Activated CD4-positive, CD25-positive, alpha-beta regulatory T cell (primary cell): ENCODE measurements around the gene TLE3.

Source experiments
- DNase-seq, 4 experiments: peaks; one replicate each; lab custom pipeline; 2025; lab: John Stamatoyannopoulos, UW

TLE3 gene

GRCh38 chr15:70084461-70084860 lies 13.3 kb downstream of the TLE3 start:
- DNase-seq: no peak

GRCh38 chr15:70083946-70084345 lies 13.8 kb downstream of the TLE3 start:
- no peak for DNase-seq

- no peak for DNase-seq
Measured at GRCh38 chr15:70083418-70083817, 14.3 kb downstream of the TLE3 start.

GRCh38 chr15:70082281-70082900 lies 15.3 kb downstream of the TLE3 start:
- no peak for DNase-seq

GRCh38 chr15:70081612-70082011 lies 16.1 kb downstream of the TLE3 start:
- DNase-seq: no peak

GRCh38 chr15:70080347-70080746 lies 17.4 kb downstream of the TLE3 start:
- no peak for DNase-seq

- no peak for DNase-seq
Measured at GRCh38 chr15:70079888-70080287, 17.8 kb downstream of the TLE3 start.

- no peak for DNase-seq
Measured at GRCh38 chr15:70078578-70079417, 18.9 kb downstream of the TLE3 start.

GRCh38 chr15:70077188-70078147 lies 20.2 kb downstream of the TLE3 start:
- DNase-seq: no peak

- DNase-seq: no peak
Measured at GRCh38 chr15:70074380-70074779, 23.3 kb downstream of the TLE3 start.

- no peak for DNase-seq
Measured at GRCh38 chr15:70072479-70072878, 25.2 kb downstream of the TLE3 start.

GRCh38 chr15:70071799-70072198 lies 25.9 kb downstream of the TLE3 start:
- DNase-seq: no peak

- DNase-seq: no peak
Measured at GRCh38 chr15:70069716-70070115, 28.0 kb downstream of the TLE3 start.

GRCh38 chr15:70068783-70069565 lies 28.7 kb downstream of the TLE3 start:
- DNase-seq: no peak

- no peak for DNase-seq
Measured at GRCh38 chr15:70067681-70068080, 30.0 kb downstream of the TLE3 start.

GRCh38 chr15:70067011-70067410 lies 30.7 kb downstream of the TLE3 start:
- DNase-seq: no peak

GRCh38 chr15:70066447-70066846 lies 31.3 kb downstream of the TLE3 start:
- DNase-seq: no peak

- no peak for DNase-seq
Measured at GRCh38 chr15:70066004-70066403, 31.7 kb downstream of the TLE3 start.

- no peak for DNase-seq
Measured at GRCh38 chr15:70065006-70065722, 32.6 kb downstream of the TLE3 start.

GRCh38 chr15:70064441-70064840 lies 33.3 kb downstream of the TLE3 start:
- no peak for DNase-seq

- no peak for DNase-seq
Measured at GRCh38 chr15:70063980-70064379, 33.7 kb downstream of the TLE3 start.
